B cell (primary cell): ENCODE data around the gene PYCR2. TPM values are rescaled to one million over a fixed set of nuclear protein-coding genes. Genes with fewer than 3 reads are reported as not detected.

Source experiments
- ATAC-seq: fragments of 200-7000 bp; cut with Tn5 transposase; one replicate; pipeline ENCODE4 v1.10.0; 2021; ENCODE audit warnings: low read depth, mild to moderate bottlenecking, moderate number of reproducible peaks, moderate library complexity
- CTCF ChIA-PET: fragments of 350-600 bp; sonication (Branson Sonifier 250); formaldehyde crosslinking; loops from one replicate; lab custom pipeline; 2021; ENCODE audit warnings: antibody characterized with exemption, inconsistent platforms; lab: Charles Lee
- POLR2A ChIA-PET: fragments of 350-600 bp; sonication (Branson Sonifier 250); formaldehyde crosslinking; loops from one replicate; lab custom pipeline; 2021; ENCODE audit warnings: antibody characterized with exemption; lab: Charles Lee
- DNase-seq: peaks from one replicate; pipeline ENCODE4 v3.0.0; 2013
- H2AFZ ChIP-seq: 2 replicates; pipeline ENCODE4 v1.6.1; 2012; ENCODE audit warnings: mild to moderate bottlenecking, low read depth, low read length; ENCODE audit not compliant: insufficient read depth, poor library complexity, severe bottlenecking
- H3K27ac ChIP-seq, 2 donors: 1 replicate in 1 of 2; 2 replicates in 1 of 2; pipeline ENCODE4 v1.5.1; 2012 to 2013; ENCODE audit warnings: low read length in 2 of 2, mild to moderate bottlenecking in 2 of 2, moderate library complexity in 1 of 2
- H3K27me3 ChIP-seq, 4 experiments: fragments of 200-600 bp in 1 of 4; sonication (generic) in 1 of 4; replicated peaks in 1 of 4; 1 replicate in 2 of 4; 2 replicates in 2 of 4; pipeline versions ENCODE4 v1.6.1 to v1.7.0; 2013 to 2016; ENCODE audit warnings: low read length in 3 of 4, mild to moderate bottlenecking in 2 of 4, mixed read lengths in 1 of 4, moderate library complexity in 1 of 4; ENCODE audit not compliant: insufficient read depth in 4 of 4, control insufficient read depth in 3 of 4; ENCODE audit errors: control extremely low read depth in 1 of 4
- H3K36me3 ChIP-seq, 2 experiments: replicated peaks in 1 of 2; 1 replicate in 1 of 2; 2 replicates in 1 of 2; pipeline versions ENCODE4 v1.6.1 to v1.7.1; 2013; ENCODE audit warnings: low read length in 1 of 2; ENCODE audit not compliant: insufficient read depth in 2 of 2, control insufficient read depth in 1 of 2; ENCODE audit errors: control extremely low read depth in 1 of 2, extremely low read depth in 1 of 2
- H3K4me1 ChIP-seq, 2 donors: fragments of 200-600 bp in 1 of 2; sonication (generic) in 1 of 2; 1 replicate in 1 of 2; 2 replicates in 1 of 2; pipeline versions ENCODE4 v1.5.1 to v1.6.1; 2013 to 2017; ENCODE audit warnings: low read length in 2 of 2; ENCODE audit not compliant: control insufficient read depth in 2 of 2, insufficient read depth in 2 of 2
- H3K4me2 ChIP-seq: replicated peaks from 2 replicates; pipeline ENCODE3; 2012; ENCODE audit warnings: mild to moderate bottlenecking, low read depth, low read length; ENCODE audit not compliant: poor library complexity, severe bottlenecking
- H3K4me3 ChIP-seq, 5 experiments: fragments of 200-600 bp in 1 of 5; sonication (generic) in 1 of 5; 1 replicate in 3 of 5; 2 replicates in 2 of 5; pipeline versions ENCODE4 v1.5.1 to v1.7.0; 2011 to 2016; ENCODE audit warnings: low read length in 4 of 5, mild to moderate bottlenecking in 4 of 5, low read depth in 2 of 5, control low read depth in 1 of 5, moderate library complexity in 1 of 5; ENCODE audit not compliant: insufficient read depth in 1 of 5; ENCODE audit errors: control extremely low read depth in 1 of 5, extremely low read depth in 1 of 5
- H3K79me2 ChIP-seq: fragments of 200-600 bp; sonication (generic); one replicate; pipeline ENCODE4 v1.6.0; 2016; ENCODE audit warnings: low read length; ENCODE audit not compliant: control insufficient read depth, insufficient read depth
- H3K9ac ChIP-seq: fragments of 200-600 bp; sonication (generic); 2 replicates; pipeline ENCODE4 v1.6.1; 2017; ENCODE audit warnings: mild to moderate bottlenecking, low read length, moderate library complexity
- H3K9me3 ChIP-seq, 3 donors: one replicate each; pipeline versions ENCODE4 v1.6.1 to v1.7.1; 2013; ENCODE audit warnings: low read length in 2 of 3; ENCODE audit not compliant: control insufficient read depth in 2 of 3, insufficient read depth in 1 of 3; ENCODE audit errors: control extremely low read depth in 1 of 3
- H4K20me1 ChIP-seq: 2 replicates; pipeline ENCODE4 v1.6.0; 2012; ENCODE audit warnings: mild to moderate bottlenecking, low read length; ENCODE audit not compliant: insufficient read depth, control insufficient read depth, poor library complexity, severe bottlenecking
- H3K27ac Mint-ChIP-seq: one replicate; pipeline ENCODE4 v1.8.0; 2021; ENCODE audit warnings: mixed read lengths
- H3K27me3 Mint-ChIP-seq: one replicate; pipeline ENCODE4 v1.8.0; 2021; ENCODE audit warnings: mixed read lengths
- H3K4me1 Mint-ChIP-seq: one replicate; pipeline ENCODE4 v1.8.0; 2021; ENCODE audit warnings: mixed read lengths
- H3K4me3 Mint-ChIP-seq: one replicate; pipeline ENCODE4 v1.8.0; 2021; ENCODE audit warnings: mixed read lengths
- H3K9me3 Mint-ChIP-seq: one replicate; pipeline ENCODE4 v1.8.0; 2022; ENCODE audit warnings: mixed read lengths; ENCODE audit not compliant: insufficient read depth
- CTCF ChIP-seq: fragments of 200-600 bp; IDR thresholded peaks from one replicate; pipeline ENCODE4 v1.8.0; 2022; ENCODE audit warnings: antibody characterized with exemption, mild to moderate bottlenecking
- EZH2 ChIP-seq: IDR thresholded peaks from 2 replicates; pipeline ENCODE4 v1.6.1; 2012; ENCODE audit warnings: borderline replicate concordance, low read depth, mild to moderate bottlenecking, moderate library complexity, low read length; ENCODE audit not compliant: insufficient read depth, poor library complexity, severe bottlenecking
- WGBS: methylation state at CpG from one replicate; pipeline ENCODE4 v1.1.5; 2013; ENCODE audit warnings: missing lambda C conversion rate; ENCODE audit not compliant: insufficient coverage; 5-methylcytosine and 5-hydroxymethylcytosine counted together
- intact Hi-C: fragments of 100-400 bp; cut with micrococcal nuclease; formaldehyde crosslinking; loops from one replicate; pipeline ENCODE4 v1.10.0; 2022
- polyA plus RNA-seq: library from polyadenylated mRNA; depleted of rRNA; stranded (reverse); fragments of >200 nt; gene quantifications from 2 replicates; pipeline ENCODE4 v1.2.3, GENCODE V29; 2012
- total RNA-seq, 2 donors: library from RNA; stranded (reverse); fragments of 120-200 nt in 1 of 2; gene quantifications; 1 replicate in 1 of 2; 2 replicates in 1 of 2; pipeline versions ENCODE4 v1.2.3 to v1.2.4, GENCODE V29; 2013 to 2022

Gene PYCR2
- total and polyA plus RNA-seq, 2 donors (not counting 1 experiment from before 2014, with no cell fraction given), result 113 to 134 TPM

GRCh38 chr1:225891229-225891972, 32.6 kb downstream of the PYCR2 start:
- no peaks in the 10 kb centered on the region for H3K9me3 Mint-ChIP-seq
- intact Hi-C loops, result no loop called here
- no peak for ATAC-seq
- H3K27ac Mint-ChIP-seq, result no peak overlapping the region
- Histone ChIP-seq H3K27ac (no peak overlapping the region), H3K27me3 (no peaks in the 10 kb centered on the region), H3K36me3 (no peaks in the 10 kb centered on the region), H3K9ac (no peak overlapping the region), H3K79me2 (peaks cover 4% of the 10 kb centered on the region), H3K9me3 (no peaks in the 10 kb centered on the region), H3K4me3 (no peak overlapping the region), H4K20me1 (no peaks in the 10 kb centered on the region), H3K4me1 (peaks cover 8% of the 10 kb centered on the region in 2 donors), H3K4me2 (no peak overlapping the region), H2AFZ (no peak overlapping the region)
- H3K27me3 Mint-ChIP-seq, result peaks cover 3% of the 10 kb centered on the region
- CTCF ChIA-PET, result interaction anchor here (0.9 to 1.8 kb wide), 3 partner anchors 8 to 12 kb away, joined by 3 to 4 read pairs (median 3); no protein-coding TSS in a partner anchor
- H3K4me1 Mint-ChIP-seq, result peaks cover 6% of the 10 kb centered on the region
- H3K4me3 Mint-ChIP-seq, result no peak overlapping the region
- TF ChIP-seq EZH2, result no peak
- no peak for TF ChIP-seq CTCF
- no peak for DNase-seq
- POLR2A ChIA-PET, result no interaction called here
- 97% methylated on average over 11 of the region's 14 CpGs for WGBS
